Measurements from ENCODE around the gene RBM18. TPM values are rescaled to one million over a fixed set of nuclear protein-coding genes. Genes with fewer than 3 reads are reported as not detected.

Gene RBM18
- total RNA-seq, 1 experiment from 2014 or later: 32.5 TPM

GRCh38 chr9:122223435-122223834 is 41.2 kb downstream of the RBM18 start:
- POLR2A ChIA-PET: no interaction called here
- no peak for TF ChIP-seq FOSL1 (IDR thresholded peaks at IDR 0.05; ENCODE audit: low read depth)
- TF ChIP-seq JUND (IDR thresholded peaks at IDR 0.05): no peak
- TF ChIP-seq ATF3 (IDR thresholded peaks at IDR 0.05): no peak
- TF ChIP-seq CBX3 (IDR thresholded peaks at IDR 0.05; ENCODE audit: low read depth): no peak
- no peak for TF ChIP-seq CTCF (IDR thresholded peaks at IDR 0.05 in 2 of 3, conservative IDR thresholded peaks at IDR 0.05 in 1 of 3; ENCODE audit: borderline replicate concordance in 1 of 3, insufficient read depth in 1 of 3, low read depth in 2 of 3, low read length in 2 of 3)
- TF ChIP-seq EGR1 (IDR thresholded peaks at IDR 0.05; ENCODE audit: low read depth): no peak
- TF ChIP-seq REST (IDR thresholded peaks at IDR 0.05; ENCODE audit: low read depth): no peak
- TF ChIP-seq EZH2phosphoT487 (IDR thresholded peaks at IDR 0.05; ENCODE audit: borderline replicate concordance): no peak
- TF ChIP-seq SRF (IDR thresholded peaks at IDR 0.05; ENCODE audit: low read depth): no peak
- TF ChIP-seq CEBPB (IDR thresholded peaks at IDR 0.05; ENCODE audit: low read depth): no peak
- TF ChIP-seq SIN3A (IDR thresholded peaks at IDR 0.05; ENCODE audit: low read depth): no peak
- no peak for TF ChIP-seq ZNF274 (IDR thresholded peaks at IDR 0.05; ENCODE audit: low read depth, low read length)
- TF ChIP-seq ZFX (IDR thresholded peaks at IDR 0.05): no peak
- TF ChIP-seq MAX (IDR thresholded peaks at IDR 0.05): no peak
- no peak for TF ChIP-seq TCF7L2 (IDR thresholded peaks at IDR 0.05; ENCODE audit: borderline replicate concordance, extremely low read depth, insufficient read depth, insufficient read length)
- TF ChIP-seq POLR2A (IDR thresholded peaks at IDR 0.05; ENCODE audit: borderline replicate concordance, extremely low read depth, insufficient read depth, insufficient read length): no peak
- TF ChIP-seq SP1 (IDR thresholded peaks at IDR 0.05; ENCODE audit: low read depth): no peak
- Histone ChIP-seq H3K9me2 (ENCODE audit: insufficient read depth) (no peaks in the 10 kb centered on the region), H3K27me3 (ENCODE audit: insufficient read depth, low read length) (no peaks in the 10 kb centered on the region), H4K20me1 (ENCODE audit: insufficient read depth) (no peaks in the 10 kb centered on the region), H3K79me2 (ENCODE audit: insufficient read depth, low read length) (no peaks in the 10 kb centered on the region), H3K27ac (ENCODE audit: low read depth, low read length) (no peak overlapping the region), H3K4me2 (ENCODE audit: low read length) (no peak overlapping the region), H3K36me3 (ENCODE audit: control insufficient read depth in 1 of 2, insufficient read depth in 2 of 2, low read length in 2 of 2) (no peaks in the 10 kb centered on the region), H2AFZ (ENCODE audit: low read depth, low read length, poor library complexity, severe bottlenecking) (no peak overlapping the region), H3K9me3 (ENCODE audit: control insufficient read depth in 1 of 2, insufficient read depth in 1 of 2, low read depth in 1 of 2, low read length in 2 of 2) (no peaks in the 10 kb centered on the region), H3K4me1 (ENCODE audit: control insufficient read depth in 1 of 2, insufficient read depth in 2 of 2, low read length in 2 of 2) (peaks cover 0 to 1% of the 10 kb centered on the region in 2 experiments; a peak in 1 of 4 replicates), H3K4me3 (replicated peaks in 1 of 2; ENCODE audit: low read depth in 1 of 2, low read length in 2 of 2) (no peak overlapping the region), H3K9ac (ENCODE audit: low read length) (no peak overlapping the region)
- DNase-seq (ENCODE audit: low read depth, low spot score) (no peak), ATAC-seq (no peak)
- no TSS peak for BruUV-seq (replicated peaks)
- CTCF ChIA-PET: no interaction called here
- intact Hi-C loops (cut with micrococcal nuclease): no loop called here
- RAD21 ChIA-PET (ENCODE audit: low non-redundant PET in 1 of 2, low total read pairs in 2 of 2, uncharacterized antibody in 2 of 2, unreplicated experiment in 2 of 2): no interaction called here

All from HCT116 (cell line).